T-helper 1 cell treated with Interleukin-12 subunit alpha and Interleukin-12 subunit beta and Interleukin-4 antibody, amounts not matched to agents 30 ng/mL and 1 ng/mL, for 36 hours (primary cell): Measurements from ENCODE around the gene AGAP1. TPM values are rescaled to one million over a fixed set of nuclear protein-coding genes. Genes with fewer than 3 reads are reported as not detected.
"Not testable (repeated sequence)": the region's sequence is repeated elsewhere in the genome, so short reads cannot be mapped to it uniquely, and the experiment has no call there.

Experiments used
- intact Hi-C: fragments of 100-400 bp; cut with micrococcal nuclease; formaldehyde crosslinking; loops from one replicate; pipeline ENCODE4 v1.15.1; 2024
- total RNA-seq: library from RNA; stranded (reverse); gene quantifications from 2 replicates; pipeline ENCODE4 v1.2.3, GENCODE V29; 2022

AGAP1 gene
- total RNA-seq, 1 donor from 2014 or later = 2.7 TPM

GRCh38 chr2:236051351-236051750 lies 557.5 kb downstream of the AGAP1 start:
- intact Hi-C loops = no loop called here

- intact Hi-C loops = no loop called here
These were observed 558.0 kb downstream of the AGAP1 start for GRCh38 chr2:236051806-236052205.

GRCh38 chr2:236052206-236052605 lies 558.4 kb downstream of the AGAP1 start:
- intact Hi-C loops = no loop called here

- intact Hi-C loops = no loop called here
These were observed 559.3 kb downstream of the AGAP1 start for GRCh38 chr2:236052926-236053821.

GRCh38 chr2:236054125-236054524 lies 560.3 kb downstream of the AGAP1 start:
- intact Hi-C loops = no loop called here

GRCh38 chr2:236054621-236055305 lies 560.9 kb downstream of the AGAP1 start:
- intact Hi-C loops = no loop called here

GRCh38 chr2:236055471-236055870 lies 561.6 kb downstream of the AGAP1 start:
- intact Hi-C loops = no loop called here

GRCh38 chr2:236056141-236056540 lies 562.3 kb downstream of the AGAP1 start:
- intact Hi-C loops = no loop called here

- intact Hi-C loops = no loop called here
These were observed 563.5 kb downstream of the AGAP1 start for GRCh38 chr2:236057375-236057774.

GRCh38 chr2:236061497-236061896 lies 567.7 kb downstream of the AGAP1 start:
- intact Hi-C loops = no loop called here

GRCh38 chr2:236061899-236062298 lies 568.1 kb downstream of the AGAP1 start:
- intact Hi-C loops = no loop called here

GRCh38 chr2:236062806-236063205 lies 569.0 kb downstream of the AGAP1 start:
- intact Hi-C loops = not testable (repeated sequence)

GRCh38 chr2:236063994-236064393 lies 570.2 kb downstream of the AGAP1 start:
- intact Hi-C loops = no loop called here

- intact Hi-C loops = no loop called here
These were observed 571.7 kb downstream of the AGAP1 start for GRCh38 chr2:236065314-236066160.

- intact Hi-C loops = no loop called here
These were observed 576.4 kb downstream of the AGAP1 start for GRCh38 chr2:236070236-236070635.

GRCh38 chr2:236073246-236073645 lies 579.4 kb downstream of the AGAP1 start:
- intact Hi-C loops = no loop called here

GRCh38 chr2:236073867-236074655 lies 580.2 kb downstream of the AGAP1 start:
- intact Hi-C loops = no loop called here

- intact Hi-C loops = no loop called here
These were observed 582.0 kb downstream of the AGAP1 start for GRCh38 chr2:236075802-236076201.

- intact Hi-C loops = no loop called here
These were observed 584.7 kb downstream of the AGAP1 start for GRCh38 chr2:236078297-236079255.

GRCh38 chr2:236080412-236080811 lies 586.6 kb downstream of the AGAP1 start:
- intact Hi-C loops = no loop called here
